GM21360 (cell line): ENCODE results near the gene RAPGEF2.
"Not testable (repeated sequence)": the region's sequence is repeated elsewhere in the genome, so short reads cannot be mapped to it uniquely, and the experiment has no call there.

Source experiments
- ATAC-seq: cut with Tn5 transposase; IDR thresholded peaks from one replicate; pipeline ENCODE4 v1.9.1; 2021; ENCODE audit warnings: mild to moderate bottlenecking, moderate library complexity; ENCODE audit not compliant: unreplicated experiment

The RAPGEF2 gene

GRCh38 chr4:159098482-159099127 lies 4.3 kb upstream of the RAPGEF2 start:
- ATAC-seq: no peak

- no peak for ATAC-seq
These were observed 774 bp upstream of the RAPGEF2 start for GRCh38 chr4:159101988-159102621.

GRCh38 chr4:159103384-159103990 lies 608 bp downstream of the RAPGEF2 start:
- peak; percentile 21 for ATAC-seq

- no peak for ATAC-seq
These were observed 2.0 kb downstream of the RAPGEF2 start for GRCh38 chr4:159104694-159105414.

GRCh38 chr4:159105761-159106243 lies 2.9 kb downstream of the RAPGEF2 start:
- ATAC-seq: no peak

- no peak for ATAC-seq
These were observed 3.8 kb downstream of the RAPGEF2 start for GRCh38 chr4:159106636-159107035.

- no peak for ATAC-seq
These were observed 4.5 kb downstream of the RAPGEF2 start for GRCh38 chr4:159107203-159107925.

GRCh38 chr4:159108124-159108523 lies 5.2 kb downstream of the RAPGEF2 start:
- ATAC-seq: no peak

- no peak for ATAC-seq
These were observed 8.1 kb downstream of the RAPGEF2 start for GRCh38 chr4:159110961-159111360.

- ATAC-seq: no peak
These were observed 8.5 kb downstream of the RAPGEF2 start for GRCh38 chr4:159111416-159111815.

- ATAC-seq: not testable (repeated sequence)
These were observed 10.5 kb downstream of the RAPGEF2 start for GRCh38 chr4:159113366-159113765.

GRCh38 chr4:159116098-159116497 lies 13.2 kb downstream of the RAPGEF2 start:
- ATAC-seq: not testable (repeated sequence)

GRCh38 chr4:159116693-159117092 lies 13.8 kb downstream of the RAPGEF2 start:
- ATAC-seq: not testable (repeated sequence)

- no peak for ATAC-seq
These were observed 14.7 kb downstream of the RAPGEF2 start for GRCh38 chr4:159117564-159117963.

- no peak for ATAC-seq
These were observed 15.1 kb downstream of the RAPGEF2 start for GRCh38 chr4:159117968-159118367.

GRCh38 chr4:159121371-159121770 lies 18.5 kb downstream of the RAPGEF2 start:
- no peak for ATAC-seq

- no peak for ATAC-seq
These were observed 23.8 kb downstream of the RAPGEF2 start for GRCh38 chr4:159126716-159127115.

GRCh38 chr4:159127745-159128518 lies 25.1 kb downstream of the RAPGEF2 start:
- ATAC-seq: no peak

- ATAC-seq: no peak
These were observed 27.1 kb downstream of the RAPGEF2 start for GRCh38 chr4:159129814-159130550.
